Measurements from ENCODE around the gene TRPM7.
A peak's percentile ranks its signal among the peaks of the same experiment; 100 is the strongest.
"Not testable (repeated sequence)": the region's sequence is repeated elsewhere in the genome, so short reads cannot be mapped to it uniquely, and the experiment has no call there.

TRPM7 gene

GRCh38 chr15:50697109-50697797 is 10.7 kb upstream of the TRPM7 start:
- no peaks in the 10 kb centered on the region for H3K9me3 ChIP-seq (ENCODE audit: control insufficient read depth in 2 of 2, low read length in 2 of 2)
- no peaks in the 10 kb centered on the region for H3K4me1 ChIP-seq (ENCODE audit: control insufficient read depth in 2 of 2, insufficient read depth in 2 of 2, low read length in 2 of 2)
- no peaks in the 10 kb centered on the region for H3K27me3 ChIP-seq (ENCODE audit: control insufficient read depth in 2 of 2, insufficient read depth in 2 of 2, low read length in 2 of 2)
- no peaks in the 10 kb centered on the region for H3K36me3 ChIP-seq (ENCODE audit: control insufficient read depth in 2 of 2, insufficient read depth in 2 of 2, low read length in 2 of 2)
- no peak overlapping the region for H3K9ac ChIP-seq (ENCODE audit: low read depth in 1 of 2, low read length in 2 of 2)
- no peak overlapping the region for H3K4me3 ChIP-seq (ENCODE audit: low read length in 2 of 2)
- no peak overlapping the region for H3K27ac ChIP-seq (ENCODE audit: low read depth in 2 of 2, low read length in 2 of 2)

- not testable (repeated sequence) for H3K4me1 ChIP-seq (ENCODE audit: control insufficient read depth in 2 of 2, insufficient read depth in 2 of 2, low read length in 2 of 2); H3K36me3 ChIP-seq (ENCODE audit: control insufficient read depth in 2 of 2, insufficient read depth in 2 of 2, low read length in 2 of 2); H3K9ac ChIP-seq (ENCODE audit: low read depth in 1 of 2, low read length in 2 of 2); H3K27ac ChIP-seq (ENCODE audit: low read depth in 2 of 2, low read length in 2 of 2); H3K4me3 ChIP-seq (ENCODE audit: low read length in 2 of 2); H3K9me3 ChIP-seq (ENCODE audit: control insufficient read depth in 2 of 2, low read length in 2 of 2); H3K27me3 ChIP-seq (ENCODE audit: control insufficient read depth in 2 of 2, insufficient read depth in 2 of 2, low read length in 2 of 2)
Measured at GRCh38 chr15:50694634-50695165, 8.1 kb upstream of the TRPM7 start.

- Histone ChIP-seq H3K9ac (ENCODE audit: low read depth in 1 of 2, low read length in 2 of 2) (peak overlapping the region; percentile 78 to 93), H3K36me3 (ENCODE audit: control insufficient read depth in 2 of 2, insufficient read depth in 2 of 2, low read length in 2 of 2) (peaks cover 0 to 3% of the 10 kb centered on the region in 2 donors), H3K27me3 (ENCODE audit: control insufficient read depth in 2 of 2, insufficient read depth in 2 of 2, low read length in 2 of 2) (no peaks in the 10 kb centered on the region), H3K4me1 (ENCODE audit: control insufficient read depth in 2 of 2, insufficient read depth in 2 of 2, low read length in 2 of 2) (peaks cover 7 to 14% of the 10 kb centered on the region in 2 donors), H3K9me3 (ENCODE audit: control insufficient read depth in 2 of 2, low read length in 2 of 2) (no peaks in the 10 kb centered on the region), H3K27ac (ENCODE audit: low read depth in 2 of 2, low read length in 2 of 2) (peak overlapping the region; percentile 87 to 97), H3K4me3 (ENCODE audit: low read length in 2 of 2) (peak overlapping the region; percentile 90 to 95)
Measured at GRCh38 chr15:50687302-50687902, 805 bp upstream of the TRPM7 start.

- Histone ChIP-seq H3K9ac (ENCODE audit: low read depth in 1 of 2, low read length in 2 of 2) (peak overlapping the region; percentile 78 to 93), H3K4me1 (ENCODE audit: control insufficient read depth in 2 of 2, insufficient read depth in 2 of 2, low read length in 2 of 2) (peaks cover 7 to 14% of the 10 kb centered on the region in 2 donors)
Measured at GRCh38 chr15:50685976-50686468, 575 bp downstream of the TRPM7 start.

GRCh38 chr15:50685191-50685975 is 1.2 kb downstream of the TRPM7 start:
- Histone ChIP-seq H3K9me3 (ENCODE audit: control insufficient read depth in 2 of 2, low read length in 2 of 2) (no peaks in the 10 kb centered on the region), H3K4me3 (ENCODE audit: low read length in 2 of 2) (peak overlapping the region; percentile 90 to 95), H3K36me3 (ENCODE audit: control insufficient read depth in 2 of 2, insufficient read depth in 2 of 2, low read length in 2 of 2) (peaks cover 0 to 3% of the 10 kb centered on the region in 2 donors), H3K4me1 (ENCODE audit: control insufficient read depth in 2 of 2, insufficient read depth in 2 of 2, low read length in 2 of 2) (peaks cover 7 to 14% of the 10 kb centered on the region in 2 donors), H3K9ac (ENCODE audit: low read depth in 1 of 2, low read length in 2 of 2) (peak overlapping the region; percentile 78 to 93), H3K27ac (ENCODE audit: low read depth in 2 of 2, low read length in 2 of 2) (peak overlapping the region; percentile 87 to 97), H3K27me3 (ENCODE audit: control insufficient read depth in 2 of 2, insufficient read depth in 2 of 2, low read length in 2 of 2) (no peaks in the 10 kb centered on the region)

More at GRCh38 chr15:50685976-50686468, 575 bp downstream of the TRPM7 start:
- Histone ChIP-seq H3K9me3 (ENCODE audit: control insufficient read depth in 2 of 2, low read length in 2 of 2) (no peaks in the 10 kb centered on the region), H3K27me3 (ENCODE audit: control insufficient read depth in 2 of 2, insufficient read depth in 2 of 2, low read length in 2 of 2) (no peaks in the 10 kb centered on the region), H3K4me3 (ENCODE audit: low read length in 2 of 2) (peak overlapping the region; percentile 90 to 95), H3K36me3 (ENCODE audit: control insufficient read depth in 2 of 2, insufficient read depth in 2 of 2, low read length in 2 of 2) (peaks cover 0 to 3% of the 10 kb centered on the region in 2 donors), H3K27ac (ENCODE audit: low read depth in 2 of 2, low read length in 2 of 2) (peak overlapping the region; percentile 87 to 97)

GRCh38 chr15:50681467-50681866 is 5.1 kb downstream of the TRPM7 start:
- Histone ChIP-seq H3K27ac (ENCODE audit: low read depth in 2 of 2, low read length in 2 of 2) (no peak overlapping the region), H3K4me1 (ENCODE audit: control insufficient read depth in 2 of 2, insufficient read depth in 2 of 2, low read length in 2 of 2) (peaks cover 0 to 7% of the 10 kb centered on the region in 2 donors), H3K4me3 (ENCODE audit: low read length in 2 of 2) (no peak overlapping the region)

GRCh38 chr15:50676799-50677483 is 9.7 kb downstream of the TRPM7 start:
- Histone ChIP-seq H3K9ac (ENCODE audit: low read depth in 1 of 2, low read length in 2 of 2) (no peak overlapping the region), H3K4me3 (ENCODE audit: low read length in 2 of 2) (no peak overlapping the region), H3K4me1 (ENCODE audit: control insufficient read depth in 2 of 2, insufficient read depth in 2 of 2, low read length in 2 of 2) (no peaks in the 10 kb centered on the region), H3K27ac (ENCODE audit: low read depth in 2 of 2, low read length in 2 of 2) (no peak overlapping the region), H3K9me3 (ENCODE audit: control insufficient read depth in 2 of 2, low read length in 2 of 2) (no peaks in the 10 kb centered on the region), H3K36me3 (ENCODE audit: control insufficient read depth in 2 of 2, insufficient read depth in 2 of 2, low read length in 2 of 2) (peaks cover 0 to 5% of the 10 kb centered on the region in 2 donors), H3K27me3 (ENCODE audit: control insufficient read depth in 2 of 2, insufficient read depth in 2 of 2, low read length in 2 of 2) (no peaks in the 10 kb centered on the region)

More at GRCh38 chr15:50681467-50681866, 5.1 kb downstream of the TRPM7 start:
- no peaks in the 10 kb centered on the region for H3K9me3 ChIP-seq (ENCODE audit: control insufficient read depth in 2 of 2, low read length in 2 of 2)
- no peak overlapping the region for H3K9ac ChIP-seq (ENCODE audit: low read depth in 1 of 2, low read length in 2 of 2)
- no peaks in the 10 kb centered on the region for H3K27me3 ChIP-seq (ENCODE audit: control insufficient read depth in 2 of 2, insufficient read depth in 2 of 2, low read length in 2 of 2)
- peaks cover 0 to 3% of the 10 kb centered on the region in 2 donors for H3K36me3 ChIP-seq (ENCODE audit: control insufficient read depth in 2 of 2, insufficient read depth in 2 of 2, low read length in 2 of 2)

- H3K9ac ChIP-seq (ENCODE audit: low read depth in 1 of 2, low read length in 2 of 2) = no peak overlapping the region
- H3K9me3 ChIP-seq (ENCODE audit: control insufficient read depth in 2 of 2, low read length in 2 of 2) = no peaks in the 10 kb centered on the region
- H3K4me1 ChIP-seq (ENCODE audit: control insufficient read depth in 2 of 2, insufficient read depth in 2 of 2, low read length in 2 of 2) = no peaks in the 10 kb centered on the region
- no peaks in the 10 kb centered on the region for H3K27me3 ChIP-seq (ENCODE audit: control insufficient read depth in 2 of 2, insufficient read depth in 2 of 2, low read length in 2 of 2)
- H3K27ac ChIP-seq (ENCODE audit: low read depth in 2 of 2, low read length in 2 of 2) = no peak overlapping the region
- no peak overlapping the region for H3K4me3 ChIP-seq (ENCODE audit: low read length in 2 of 2)
- peaks cover 0 to 9% of the 10 kb centered on the region in 2 donors for H3K36me3 ChIP-seq (ENCODE audit: control insufficient read depth in 2 of 2, insufficient read depth in 2 of 2, low read length in 2 of 2)
Measured at GRCh38 chr15:50675535-50676144, 11.0 kb downstream of the TRPM7 start.

- no peaks in the 10 kb centered on the region for H3K4me1 ChIP-seq (ENCODE audit: control insufficient read depth in 2 of 2, insufficient read depth in 2 of 2, low read length in 2 of 2)
- no peak overlapping the region for H3K9ac ChIP-seq (ENCODE audit: low read depth in 1 of 2, low read length in 2 of 2)
- no peaks in the 10 kb centered on the region for H3K27me3 ChIP-seq (ENCODE audit: control insufficient read depth in 2 of 2, insufficient read depth in 2 of 2, low read length in 2 of 2)
- H3K4me3 ChIP-seq (ENCODE audit: low read length in 2 of 2) = no peak overlapping the region
- H3K36me3 ChIP-seq (ENCODE audit: control insufficient read depth in 2 of 2, insufficient read depth in 2 of 2, low read length in 2 of 2) = peaks cover 0 to 11% of the 10 kb centered on the region in 2 donors
- no peaks in the 10 kb centered on the region for H3K9me3 ChIP-seq (ENCODE audit: control insufficient read depth in 2 of 2, low read length in 2 of 2)
- no peak overlapping the region for H3K27ac ChIP-seq (ENCODE audit: low read depth in 2 of 2, low read length in 2 of 2)
Measured at GRCh38 chr15:50670115-50670514, 16.5 kb downstream of the TRPM7 start.

Measured in mucosa of rectum (tissue), 2 donors.